Smooth muscle cell (in vitro differentiated cells): Measurements from ENCODE around the gene PKD2. TPM values are rescaled to one million over a fixed set of nuclear protein-coding genes. Genes with fewer than 3 reads are reported as not detected.

Source experiments
- DNase-seq: peaks from one replicate; lab custom pipeline; 2025; ENCODE audit not compliant: unreplicated experiment; lab: John Stamatoyannopoulos, UW
- H2AFZ ChIP-seq: fragments of 200-600 bp; sonication (generic); 2 replicates; pipeline ENCODE4 v1.6.0; 2016; ENCODE audit warnings: antibody characterized with exemption, low read depth, mild to moderate bottlenecking
- H3F3A ChIP-seq: fragments of 200-600 bp; sonication (generic); 2 replicates; pipeline ENCODE4 v1.6.0; 2017; ENCODE audit warnings: antibody characterized with exemption, low read depth
- H3K27ac ChIP-seq: fragments of 200-600 bp; sonication (generic); 2 replicates; pipeline ENCODE4 v1.5.1; 2016; ENCODE audit warnings: low read depth, mild to moderate bottlenecking
- H3K27me3 ChIP-seq: fragments of 200-600 bp; sonication (generic); 2 replicates; pipeline ENCODE4 v1.6.1; 2016; ENCODE audit warnings: low read depth, mild to moderate bottlenecking
- H3K36me3 ChIP-seq: fragments of 200-600 bp; sonication (generic); 2 replicates; pipeline ENCODE4 v1.5.1; 2016; ENCODE audit warnings: low read depth
- H3K4me1 ChIP-seq: fragments of 200-600 bp; sonication (generic); 2 replicates; pipeline ENCODE4 v1.5.1; 2016; ENCODE audit warnings: low read depth
- H3K4me2 ChIP-seq: fragments of 200-600 bp; sonication (generic); 2 replicates; pipeline ENCODE4 v1.6.0; 2016; ENCODE audit warnings: mild to moderate bottlenecking
- H3K4me3 ChIP-seq: fragments of 200-600 bp; sonication (generic); 2 replicates; pipeline ENCODE4 v1.5.1; 2016; ENCODE audit warnings: mild to moderate bottlenecking
- H3K79me2 ChIP-seq: fragments of 200-600 bp; sonication (generic); 2 replicates; pipeline ENCODE4 v1.6.0; 2016; ENCODE audit warnings: low read depth, mild to moderate bottlenecking
- H3K9ac ChIP-seq: fragments of 200-600 bp; sonication (generic); 2 replicates; pipeline ENCODE4 v1.6.0; 2016; ENCODE audit warnings: low read depth
- H3K9me3 ChIP-seq: fragments of 200-600 bp; sonication (generic); replicated peaks from 2 replicates; pipeline ENCODE4 v1.5.1; 2016; ENCODE audit warnings: low read depth
- H4K20me1 ChIP-seq: fragments of 200-600 bp; sonication (generic); 2 replicates; pipeline ENCODE4 v1.6.0; 2016; ENCODE audit warnings: low read depth
- WGBS: methylation state at CpG from one replicate; pipeline ENCODE4 v1.1.7; 2016; ENCODE audit warnings: low lambda C conversion rate; 5-methylcytosine and 5-hydroxymethylcytosine counted together
- polyA plus RNA-seq: library from polyadenylated mRNA; unstranded; fragments of >200 nt; fragmentation: Nextera tagmentation; extraction: Ambion mirVana; gene quantifications from 2 replicates; pipeline ENCODE4 v1.2.1, GENCODE V29; 2016
- total RNA-seq: library from RNA; depleted of rRNA; stranded (reverse); fragments of >200 nt; gene quantifications from 2 replicates; pipeline ENCODE4 v1.2.3, GENCODE V29; 2014
- TF ChIP-seq, protein P1 (sequence below): fragments of 200-600 bp; sonication (generic); IDR thresholded peaks from 2 replicates; pipeline ENCODE4 v1.5.1; 2017; ENCODE audit warnings: borderline replicate concordance, mild to moderate bottlenecking, antibody characterized with exemption; ENCODE audit not compliant: insufficient read depth, poor library complexity, severe bottlenecking

The PKD2 gene
- total and polyA plus RNA-seq, 2 experiments from 2014 or later = 19.8 to 41.4 TPM

DNA sequence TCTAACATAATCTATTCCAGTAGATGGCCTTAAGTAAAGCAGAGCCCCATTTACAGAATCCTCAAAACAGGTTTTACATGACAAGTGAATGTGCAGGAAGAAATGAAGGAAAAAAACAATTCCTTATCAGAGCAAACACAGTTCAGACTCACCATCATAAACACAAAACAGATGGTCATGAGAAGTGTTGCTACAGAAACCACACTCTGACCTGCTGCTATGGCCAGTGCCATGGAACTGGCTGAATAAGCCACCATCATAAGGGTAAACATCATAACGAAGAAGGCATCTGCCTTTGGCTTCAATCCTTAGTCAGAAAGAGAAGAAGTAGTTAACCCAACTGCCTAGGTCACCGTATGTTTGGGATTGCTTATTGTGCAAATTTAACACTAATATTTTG lies 89.9 kb downstream of the PKD2 start:
- Histone ChIP-seq H3K4me2 (no peak overlapping the region), H3K4me3 (no peak overlapping the region), H3K79me2 (no peaks in the 10 kb centered on the region), H2AFZ (no peak overlapping the region), H3K4me1 (no peaks in the 10 kb centered on the region), H3K9me3 (no peaks in the 10 kb centered on the region), H3F3A (no peaks in the 10 kb centered on the region), H3K36me3 (no peaks in the 10 kb centered on the region), H3K9ac (no peak overlapping the region), H4K20me1 (no peaks in the 10 kb centered on the region), H3K27ac (no peak overlapping the region), H3K27me3 (no peaks in the 10 kb centered on the region)
- 90% methylated on average over 2 of the region's 2 CpGs for WGBS
- DNase-seq = no peak
- TF ChIP-seq, protein P1, sequence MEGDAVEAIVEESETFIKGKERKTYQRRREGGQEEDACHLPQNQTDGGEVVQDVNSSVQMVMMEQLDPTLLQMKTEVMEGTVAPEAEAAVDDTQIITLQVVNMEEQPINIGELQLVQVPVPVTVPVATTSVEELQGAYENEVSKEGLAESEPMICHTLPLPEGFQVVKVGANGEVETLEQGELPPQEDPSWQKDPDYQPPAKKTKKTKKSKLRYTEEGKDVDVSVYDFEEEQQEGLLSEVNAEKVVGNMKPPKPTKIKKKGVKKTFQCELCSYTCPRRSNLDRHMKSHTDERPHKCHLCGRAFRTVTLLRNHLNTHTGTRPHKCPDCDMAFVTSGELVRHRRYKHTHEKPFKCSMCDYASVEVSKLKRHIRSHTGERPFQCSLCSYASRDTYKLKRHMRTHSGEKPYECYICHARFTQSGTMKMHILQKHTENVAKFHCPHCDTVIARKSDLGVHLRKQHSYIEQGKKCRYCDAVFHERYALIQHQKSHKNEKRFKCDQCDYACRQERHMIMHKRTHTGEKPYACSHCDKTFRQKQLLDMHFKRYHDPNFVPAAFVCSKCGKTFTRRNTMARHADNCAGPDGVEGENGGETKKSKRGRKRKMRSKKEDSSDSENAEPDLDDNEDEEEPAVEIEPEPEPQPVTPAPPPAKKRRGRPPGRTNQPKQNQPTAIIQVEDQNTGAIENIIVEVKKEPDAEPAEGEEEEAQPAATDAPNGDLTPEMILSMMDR = no peak

DNA sequence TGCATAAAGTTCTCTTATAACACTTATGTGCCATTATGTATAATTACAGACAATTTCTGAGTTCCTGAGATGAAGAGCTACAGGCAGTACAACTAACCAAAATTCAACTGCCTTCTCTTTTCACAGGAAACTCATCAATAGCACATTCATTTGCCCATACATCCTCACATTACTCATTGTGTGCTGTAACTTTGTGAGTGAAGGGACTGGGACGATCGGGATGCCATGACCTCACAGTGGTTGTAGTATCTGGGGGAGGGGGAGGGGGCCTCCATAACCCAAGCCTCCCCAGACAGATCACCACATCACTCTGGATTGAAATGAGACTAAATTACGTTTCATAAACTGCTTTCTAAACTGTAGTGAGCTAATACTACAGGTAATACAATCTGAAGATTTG lies 90.3 kb downstream of the PKD2 start:
- no peaks in the 10 kb centered on the region for H4K20me1 ChIP-seq
- H3F3A ChIP-seq = no peaks in the 10 kb centered on the region
- H3K79me2 ChIP-seq = no peaks in the 10 kb centered on the region
- no peak for DNase-seq
- no peak overlapping the region for H3K4me3 ChIP-seq
- no peak overlapping the region for H2AFZ ChIP-seq
- no peaks in the 10 kb centered on the region for H3K4me1 ChIP-seq
- H3K9ac ChIP-seq = no peak overlapping the region
- H3K36me3 ChIP-seq = no peaks in the 10 kb centered on the region
- no peak overlapping the region for H3K4me2 ChIP-seq
- TF ChIP-seq, protein P1 = no peak
- H3K27me3 ChIP-seq = no peaks in the 10 kb centered on the region
- 87% methylated on average over 3 of the region's 3 CpGs for WGBS
- H3K27ac ChIP-seq = no peak overlapping the region
- H3K9me3 ChIP-seq = no peaks in the 10 kb centered on the region

DNA sequence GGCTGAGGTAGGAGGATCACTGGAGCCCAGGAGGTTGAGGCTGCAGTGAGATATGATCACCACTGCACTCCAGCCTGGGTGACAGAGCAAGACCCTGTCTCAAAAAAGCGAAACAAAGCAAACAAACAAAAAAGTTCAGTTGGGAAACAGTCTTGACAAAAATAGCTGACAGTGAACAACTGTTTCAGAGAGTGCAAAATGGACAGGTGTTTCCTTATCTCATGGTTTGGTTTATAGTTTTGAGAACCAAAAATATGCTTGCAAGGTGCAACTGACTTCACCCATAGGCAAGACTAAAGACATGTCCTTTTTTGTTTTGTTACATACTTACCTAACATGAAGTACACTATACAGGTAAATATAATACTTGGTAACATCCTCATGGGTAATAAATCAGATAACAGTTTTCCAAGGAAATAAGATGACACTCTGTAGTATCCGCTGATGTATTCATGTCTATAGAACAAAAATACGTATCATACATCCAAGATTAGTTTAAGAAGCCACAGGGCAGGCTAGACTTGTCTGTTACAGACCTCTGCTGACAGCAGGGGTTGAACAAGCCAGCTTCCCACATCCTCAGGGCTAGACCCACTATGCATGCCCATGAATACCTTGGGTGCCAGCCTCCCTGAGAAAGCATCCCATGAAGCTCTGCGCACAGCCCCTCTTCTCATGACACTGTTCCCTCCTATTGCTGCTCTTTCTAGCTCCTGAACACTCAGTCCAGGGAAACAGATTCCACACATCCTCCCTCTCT lies 91.7 kb downstream of the PKD2 start:
- no peaks in the 10 kb centered on the region for H3K9me3 ChIP-seq
- H3K36me3 ChIP-seq = no peaks in the 10 kb centered on the region
- DNase-seq = no peak
- H3K27ac ChIP-seq = no peak overlapping the region
- H4K20me1 ChIP-seq = no peaks in the 10 kb centered on the region
- no peaks in the 10 kb centered on the region for H3K4me1 ChIP-seq
- TF ChIP-seq, protein P1 = no peak
- no peak overlapping the region for H2AFZ ChIP-seq
- H3F3A ChIP-seq = no peaks in the 10 kb centered on the region
- H3K27me3 ChIP-seq = no peaks in the 10 kb centered on the region
- WGBS = 93% methylated on average over 4 of the region's 4 CpGs
- no peak overlapping the region for H3K4me3 ChIP-seq
- no peaks in the 10 kb centered on the region for H3K79me2 ChIP-seq
- no peak overlapping the region for H3K4me2 ChIP-seq
- H3K9ac ChIP-seq = no peak overlapping the region

DNA sequence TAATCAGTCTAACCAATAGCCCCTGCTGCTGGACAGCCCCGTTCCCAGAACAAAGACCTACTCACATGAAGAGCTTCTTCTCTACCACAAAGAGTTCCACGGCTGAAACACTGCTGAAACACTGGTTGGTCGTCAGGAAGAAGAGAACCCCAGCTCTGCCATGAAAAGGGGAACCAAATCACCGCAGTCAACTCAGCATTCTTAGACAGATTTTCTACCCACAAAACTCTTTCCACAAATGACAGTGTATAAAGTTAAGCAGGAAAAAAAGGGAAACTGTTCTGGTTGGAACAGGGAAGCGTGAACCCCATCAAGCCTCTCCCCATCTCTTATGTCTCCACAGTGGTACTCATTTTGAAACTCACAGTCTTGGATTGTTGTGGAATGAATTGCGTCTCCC lies 93.7 kb downstream of the PKD2 start:
- Histone ChIP-seq H3K4me3 (no peak overlapping the region), H3K4me1 (no peaks in the 10 kb centered on the region), H4K20me1 (no peaks in the 10 kb centered on the region), H3K9ac (no peak overlapping the region), H3K27me3 (no peaks in the 10 kb centered on the region), H3K36me3 (no peaks in the 10 kb centered on the region), H3K27ac (no peak overlapping the region), H3K79me2 (no peaks in the 10 kb centered on the region), H3F3A (no peaks in the 10 kb centered on the region), H3K4me2 (no peak overlapping the region), H3K9me3 (no peaks in the 10 kb centered on the region), H2AFZ (no peak overlapping the region)
- TF ChIP-seq, protein P1 = no peak
- DNase-seq = no peak
- WGBS = 94% methylated on average over 6 of the region's 6 CpGs
